Hematopoietic multipotent progenitor cell (in vitro differentiated cells): ENCODE measurements around the gene PARD6A. TPM values are rescaled to one million over a fixed set of nuclear protein-coding genes. Genes with fewer than 3 reads are reported as not detected.

Experiments
- DNase-seq, 3 donors: peaks; one replicate each; pipeline ENCODE4 v3.0.0-alpha.2; 2011 to 2015; ENCODE audit warnings: low read depth in 2 of 3, low spot score in 2 of 3
- total RNA-seq: library from RNA; depleted of rRNA; stranded (reverse); fragments of >200 nt; gene quantifications from one replicate; pipeline ENCODE4 v1.2.3, GENCODE V29; 2012

Gene PARD6A, protein sequence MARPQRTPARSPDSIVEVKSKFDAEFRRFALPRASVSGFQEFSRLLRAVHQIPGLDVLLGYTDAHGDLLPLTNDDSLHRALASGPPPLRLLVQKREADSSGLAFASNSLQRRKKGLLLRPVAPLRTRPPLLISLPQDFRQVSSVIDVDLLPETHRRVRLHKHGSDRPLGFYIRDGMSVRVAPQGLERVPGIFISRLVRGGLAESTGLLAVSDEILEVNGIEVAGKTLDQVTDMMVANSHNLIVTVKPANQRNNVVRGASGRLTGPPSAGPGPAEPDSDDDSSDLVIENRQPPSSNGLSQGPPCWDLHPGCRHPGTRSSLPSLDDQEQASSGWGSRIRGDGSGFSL
- total RNA-seq: 10.0 TPM

DNA sequence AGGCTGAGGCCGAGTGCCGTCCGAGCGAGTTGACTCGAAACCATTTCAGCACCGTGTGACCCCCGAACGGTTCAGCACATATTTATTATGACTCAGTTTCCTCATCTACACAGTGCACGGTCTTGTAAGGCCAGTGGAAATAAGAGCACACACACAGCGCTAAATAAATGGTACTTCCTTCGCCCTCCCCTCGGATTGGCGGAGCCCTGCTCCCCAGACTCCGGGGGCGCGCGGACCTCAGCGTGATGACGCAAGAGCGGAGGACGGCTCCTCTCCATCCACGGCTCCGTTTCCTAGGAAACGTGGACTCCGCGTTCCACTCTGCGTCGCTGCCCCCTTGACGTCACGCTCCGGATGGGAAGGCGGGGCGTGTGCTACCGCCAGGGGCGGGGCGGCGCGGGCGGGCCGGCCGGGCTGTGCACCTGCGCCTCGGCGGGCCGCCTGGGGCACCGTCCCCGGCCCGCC lies at the start of gene PARD6A:
Gene PARD6A (plus strand): TSS at position 397 of the 465 bp plus-strand sequence. CDS start 79 bp downstream, outside the sequence.
- peak; percentile 88 to 98 (median 97) for DNase-seq

DNA sequence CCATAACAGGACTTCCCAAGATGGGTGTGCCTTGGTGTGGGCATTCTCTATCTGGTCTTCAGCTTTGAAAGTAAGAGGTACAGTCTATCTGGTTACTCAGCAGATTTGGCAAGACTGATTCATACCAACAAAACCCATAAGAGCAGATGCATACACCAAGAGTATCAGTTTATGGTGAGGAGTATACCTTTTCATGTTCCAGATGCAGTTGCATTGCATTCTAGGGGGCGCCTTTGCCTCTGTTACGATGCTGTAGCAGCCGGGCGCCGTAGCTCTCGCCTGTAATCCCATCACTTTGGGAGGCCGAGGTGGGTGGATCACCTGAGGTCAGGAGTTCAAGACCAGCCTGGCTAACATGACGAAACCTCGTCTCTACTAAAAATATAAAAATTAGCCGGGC lies 47.0 kb upstream of the PARD6A start:
- peak in 1 of 3 donors; percentile 9 for DNase-seq

DNA sequence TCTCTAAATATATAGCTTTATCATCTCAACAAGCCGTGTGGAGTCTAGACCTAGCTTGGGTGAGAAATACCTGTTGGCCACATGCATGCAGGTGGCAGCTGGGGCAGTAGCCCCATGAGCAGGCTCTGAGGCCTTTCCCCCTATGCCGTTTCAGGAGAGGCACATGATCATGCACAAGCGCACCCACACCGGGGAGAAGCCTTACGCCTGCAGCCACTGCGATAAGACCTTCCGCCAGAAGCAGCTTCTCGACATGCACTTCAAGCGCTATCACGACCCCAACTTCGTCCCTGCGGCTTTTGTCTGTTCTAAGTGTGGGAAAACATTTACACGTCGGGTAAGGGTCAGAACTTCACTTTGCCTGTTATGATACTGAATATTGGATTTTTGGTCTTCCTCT lies 32.5 kb upstream of the PARD6A start:
- no peak for DNase-seq

DNA sequence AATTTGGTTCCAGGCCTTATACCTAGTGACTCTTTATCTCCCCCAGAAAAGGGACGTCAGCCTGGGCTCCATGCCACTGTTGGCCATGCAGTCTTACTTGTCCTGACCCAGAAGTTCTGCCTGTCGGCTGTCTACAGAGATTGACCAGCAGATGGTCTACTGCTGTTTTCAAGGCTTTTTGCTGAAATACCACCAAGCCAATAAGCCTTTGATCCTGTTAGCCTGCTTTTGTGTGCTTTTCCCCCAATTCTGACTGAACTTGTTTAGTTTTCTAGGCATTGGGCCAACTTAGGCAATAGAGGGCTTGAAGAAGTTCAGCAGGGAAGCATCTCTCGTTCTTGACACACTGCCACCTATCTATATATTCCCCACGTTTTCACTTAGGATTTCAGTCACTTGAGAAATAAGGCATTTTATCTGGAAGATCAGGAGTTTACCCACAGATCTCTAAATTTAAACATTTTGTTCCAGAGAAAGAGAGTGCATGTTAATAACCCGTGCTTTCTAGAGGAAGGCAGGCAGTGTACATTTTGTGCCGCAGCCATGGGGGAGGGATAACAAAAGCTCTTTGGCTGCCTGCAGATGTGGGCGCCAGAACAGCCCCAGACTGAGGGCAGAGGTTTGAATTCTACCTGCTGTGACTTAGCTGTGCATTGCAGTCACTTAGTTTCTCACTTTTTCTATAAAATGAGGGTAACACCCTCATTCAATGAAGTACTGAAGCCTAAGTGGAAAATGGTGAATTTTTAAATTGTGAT lies 28.2 kb upstream of the PARD6A start:
- DNase-seq: no peak

DNA sequence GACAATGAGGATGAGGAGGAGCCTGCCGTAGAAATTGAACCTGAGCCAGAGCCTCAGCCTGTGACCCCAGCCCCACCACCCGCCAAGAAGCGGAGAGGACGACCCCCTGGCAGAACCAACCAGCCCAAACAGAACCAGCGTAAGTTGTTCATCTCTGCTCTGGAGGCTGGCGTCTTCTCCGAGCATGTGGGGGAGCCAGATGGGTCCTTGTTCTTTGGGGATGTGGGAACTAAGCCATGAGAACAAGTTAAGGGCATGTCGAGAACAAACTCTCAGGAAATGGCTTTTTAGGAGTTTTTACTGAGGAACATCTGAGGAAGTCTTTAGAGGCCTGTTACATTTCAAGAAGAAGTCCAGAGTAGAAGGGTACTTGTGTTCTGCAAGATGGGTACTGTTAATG lies 24.0 kb upstream of the PARD6A start:
- no peak for DNase-seq

DNA sequence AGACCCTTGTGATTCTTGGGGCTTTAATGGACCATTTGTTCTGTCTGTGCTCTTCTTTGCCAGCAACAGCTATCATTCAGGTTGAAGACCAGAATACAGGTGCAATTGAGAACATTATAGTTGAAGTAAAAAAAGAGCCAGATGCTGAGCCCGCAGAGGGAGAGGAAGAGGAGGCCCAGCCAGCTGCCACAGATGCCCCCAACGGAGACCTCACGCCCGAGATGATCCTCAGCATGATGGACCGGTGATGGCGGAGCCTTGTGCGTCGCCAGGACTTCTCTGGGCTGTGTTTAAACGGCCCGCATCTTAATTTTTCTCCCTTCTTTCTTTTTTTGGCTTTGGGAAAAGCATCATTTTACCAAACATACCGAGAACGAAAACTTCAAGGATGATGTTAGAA lies 23.1 kb upstream of the PARD6A start:
- no peak for DNase-seq

DNA sequence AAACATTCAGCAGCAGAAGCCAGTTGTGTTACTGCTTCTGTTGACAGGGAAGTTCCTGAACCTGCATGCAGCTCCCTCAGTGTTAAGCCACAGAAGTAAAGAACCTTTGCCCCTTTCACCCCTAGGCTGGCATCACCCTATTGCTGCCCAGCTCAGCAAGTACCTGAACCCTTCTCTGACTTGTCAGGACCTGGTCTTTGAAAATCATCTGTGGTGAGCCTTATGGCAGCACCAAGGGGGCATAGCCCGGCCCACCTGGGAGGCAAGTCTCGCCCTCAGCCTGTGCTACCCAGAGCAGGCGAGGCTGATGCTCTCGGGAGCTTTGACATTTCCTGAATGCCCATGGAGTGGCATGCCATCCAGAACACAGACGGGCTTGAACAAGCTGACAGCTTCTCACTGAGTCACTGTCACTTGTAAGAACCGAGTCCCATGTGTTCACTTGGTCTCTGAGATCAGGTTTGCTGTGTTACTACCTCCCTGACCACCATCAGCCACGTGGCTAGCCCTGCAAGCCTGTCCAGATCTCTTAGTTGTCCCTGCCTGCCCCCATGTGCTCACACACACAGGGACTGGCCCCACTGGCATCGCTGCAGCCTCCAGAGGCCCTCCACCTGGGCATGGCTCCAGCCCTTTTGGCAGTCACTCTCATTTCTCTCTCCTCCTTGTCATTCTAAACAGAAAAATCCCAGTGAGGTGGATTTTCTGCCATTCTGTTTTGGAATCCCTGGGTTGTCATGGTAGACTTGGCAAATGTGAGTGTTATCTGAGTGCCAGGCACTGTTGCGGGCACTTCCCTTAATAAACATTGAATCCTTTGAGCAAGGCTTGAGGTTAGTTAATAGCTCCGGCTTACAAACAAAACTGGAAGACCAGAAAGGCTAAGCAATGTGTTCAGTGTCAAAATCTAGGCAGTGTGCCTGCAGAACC lies 18.7 kb upstream of the PARD6A start:
- DNase-seq: no peak

DNA sequence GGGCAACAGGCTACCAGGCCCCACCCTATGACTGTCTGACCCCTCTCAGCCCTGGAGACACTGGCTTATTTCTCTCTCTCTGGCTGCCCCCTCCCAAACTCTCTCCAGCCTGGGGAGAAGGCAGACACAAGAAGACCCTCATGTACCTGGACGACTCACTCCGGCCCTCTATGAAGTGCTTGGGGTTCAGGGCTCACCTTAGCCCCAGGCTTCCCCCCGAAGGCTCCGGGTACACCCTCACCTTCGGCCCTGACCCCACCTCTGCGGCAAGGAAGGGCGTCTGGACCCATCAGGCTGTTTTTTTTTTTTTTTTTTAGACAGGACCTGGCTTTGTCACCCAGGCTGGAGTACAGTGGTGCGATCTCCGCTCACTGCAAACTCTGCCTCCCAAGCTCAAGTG lies 16.7 kb upstream of the PARD6A start:
- no peak for DNase-seq

DNA sequence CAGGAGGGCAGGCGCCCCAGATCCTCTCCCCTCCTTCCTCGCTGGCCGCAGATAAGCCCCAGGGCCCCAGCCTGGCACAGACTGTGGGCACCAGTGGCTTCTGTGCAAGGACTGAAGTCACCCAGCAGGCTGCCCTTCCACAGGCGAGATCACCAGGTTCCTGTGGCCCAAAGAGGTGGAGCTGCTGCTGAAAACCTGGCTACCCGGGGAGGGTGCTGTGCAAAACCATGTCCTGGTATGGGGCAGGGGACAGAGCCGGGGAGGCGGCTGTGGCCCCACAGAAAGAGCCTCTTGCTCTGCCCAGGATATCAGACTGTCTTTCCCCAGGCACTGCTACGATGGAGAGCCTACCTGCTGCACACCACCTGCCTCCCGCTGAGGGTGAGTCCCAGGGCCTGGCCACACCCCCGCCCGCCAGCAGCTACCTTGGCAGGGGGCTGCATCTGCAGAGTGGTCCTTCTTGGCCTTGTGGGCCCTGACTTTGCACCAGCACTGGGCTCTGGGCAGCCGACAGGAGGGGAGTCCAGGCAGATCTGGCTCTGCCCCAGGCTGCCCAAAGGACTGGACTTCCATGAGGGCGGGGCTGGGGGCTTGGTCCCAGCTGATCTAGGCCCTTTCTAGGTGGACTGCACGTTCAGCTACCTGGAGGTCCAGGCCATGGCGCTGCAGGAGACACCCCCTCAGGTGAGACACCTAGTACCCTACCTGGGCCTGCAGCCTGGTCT lies 15.2 kb upstream of the PARD6A start:
- DNase-seq: peak in 1 of 3 donors; percentile 34

DNA sequence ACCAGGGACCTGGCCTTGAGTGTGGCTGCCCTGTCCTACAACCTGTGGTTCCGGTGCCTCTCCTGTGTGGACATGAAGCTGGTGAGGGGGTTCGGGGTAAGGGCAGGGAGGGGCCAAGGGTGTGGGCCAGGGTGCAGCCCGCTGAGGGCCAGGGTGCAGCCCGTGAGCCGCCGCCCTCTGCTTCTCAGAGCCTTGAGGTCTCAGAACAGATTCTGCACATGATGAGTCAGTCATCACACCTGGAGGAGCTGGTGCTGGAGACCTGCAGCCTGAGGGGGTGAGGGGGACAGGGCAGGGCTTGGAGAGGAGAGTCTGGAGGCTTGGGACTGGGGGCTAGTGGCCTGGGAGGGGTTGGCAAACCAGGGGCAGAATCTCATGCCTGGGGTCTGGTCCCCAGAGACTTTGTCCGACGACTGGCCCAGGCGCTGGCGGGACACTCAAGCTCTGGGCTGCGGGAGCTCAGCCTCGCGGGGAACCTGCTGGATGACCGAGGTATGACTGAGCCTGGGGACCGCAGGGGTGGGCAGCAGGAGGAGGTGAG lies 13.6 kb upstream of the PARD6A start:
- no peak for DNase-seq

DNA sequence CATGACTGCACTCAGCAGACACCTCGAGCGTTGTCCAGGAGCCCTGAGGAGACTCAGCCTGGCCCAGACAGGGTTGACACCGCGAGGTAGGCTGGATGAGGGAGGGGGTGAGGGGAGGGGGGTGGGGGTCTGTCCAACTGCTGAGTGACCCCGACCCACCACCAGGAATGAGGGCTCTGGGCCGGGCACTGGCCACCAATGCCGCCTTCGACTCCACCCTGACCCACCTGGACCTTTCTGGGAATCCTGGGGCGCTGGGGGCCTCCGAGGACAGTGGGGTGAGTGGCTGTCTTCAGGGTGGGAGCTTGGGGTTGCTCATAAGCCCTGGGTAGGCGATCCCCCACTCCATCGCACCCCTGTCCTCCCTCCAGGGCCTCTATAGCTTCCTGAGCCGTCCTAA lies 13.1 kb upstream of the PARD6A start:
- no peak for DNase-seq

DNA sequence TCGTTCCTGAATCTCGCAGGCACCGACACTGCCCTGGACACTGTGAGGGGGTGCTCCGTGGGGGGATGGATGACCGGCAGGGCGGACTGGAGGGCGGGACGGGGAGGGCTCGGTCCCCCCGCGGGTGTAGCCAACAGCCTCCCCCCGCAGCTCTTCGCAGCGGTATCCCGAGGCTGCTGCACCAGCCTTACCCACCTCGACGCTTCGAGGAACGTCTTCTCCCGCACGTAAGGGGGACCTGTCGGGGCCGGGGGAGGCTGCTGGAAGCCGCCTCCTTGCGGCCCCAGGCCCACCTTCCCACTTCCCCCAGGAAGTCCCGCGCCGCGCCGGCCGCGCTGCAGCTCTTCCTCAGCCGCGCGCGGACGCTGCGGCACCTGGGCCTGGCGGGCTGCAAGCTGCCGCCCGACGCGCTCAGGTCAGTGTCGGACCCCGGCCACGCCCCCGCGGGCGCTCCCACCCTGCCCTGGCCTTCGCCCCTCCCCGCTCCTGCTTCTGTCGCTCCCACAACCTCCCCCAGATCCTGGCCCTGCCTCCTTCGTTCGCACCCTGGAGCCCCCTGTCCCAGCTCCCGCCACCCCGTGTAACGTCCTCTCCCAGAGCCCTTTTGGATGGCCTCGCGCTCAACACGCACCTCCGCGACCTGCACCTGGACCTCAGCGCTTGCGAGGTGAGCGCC lies 12.5 kb upstream of the PARD6A start:
- DNase-seq: no peak

DNA sequence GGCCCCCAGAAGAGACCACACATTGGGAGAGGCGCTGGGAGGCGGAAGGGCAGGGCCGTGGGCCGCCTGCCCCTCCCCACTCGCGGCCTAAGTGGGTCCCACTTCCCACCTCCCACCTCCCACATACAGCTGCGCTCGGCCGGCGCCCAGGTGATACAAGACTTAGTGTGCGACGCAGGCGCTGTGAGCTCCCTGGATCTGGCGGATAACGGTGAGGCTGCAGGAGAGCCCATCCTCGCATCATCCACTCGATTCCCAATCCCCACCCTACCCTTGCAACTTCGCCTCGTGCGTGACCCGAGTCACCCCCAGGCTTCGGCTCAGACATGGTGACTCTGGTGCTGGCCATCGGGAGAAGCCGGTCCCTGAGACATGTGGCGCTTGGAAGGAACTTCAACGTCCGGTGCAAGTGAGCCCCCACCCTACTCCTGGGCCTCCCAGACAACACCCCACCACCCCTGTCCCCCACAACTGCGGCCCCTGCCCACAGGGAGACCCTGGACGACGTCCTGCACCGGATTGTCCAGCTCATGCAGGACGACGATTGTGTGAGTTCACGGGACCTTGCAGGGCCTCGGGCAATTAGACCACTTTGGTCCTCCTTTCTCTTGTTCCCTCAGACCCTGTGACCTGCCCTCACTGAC lies 11.9 kb upstream of the PARD6A start:
- no peak for DNase-seq

DNA sequence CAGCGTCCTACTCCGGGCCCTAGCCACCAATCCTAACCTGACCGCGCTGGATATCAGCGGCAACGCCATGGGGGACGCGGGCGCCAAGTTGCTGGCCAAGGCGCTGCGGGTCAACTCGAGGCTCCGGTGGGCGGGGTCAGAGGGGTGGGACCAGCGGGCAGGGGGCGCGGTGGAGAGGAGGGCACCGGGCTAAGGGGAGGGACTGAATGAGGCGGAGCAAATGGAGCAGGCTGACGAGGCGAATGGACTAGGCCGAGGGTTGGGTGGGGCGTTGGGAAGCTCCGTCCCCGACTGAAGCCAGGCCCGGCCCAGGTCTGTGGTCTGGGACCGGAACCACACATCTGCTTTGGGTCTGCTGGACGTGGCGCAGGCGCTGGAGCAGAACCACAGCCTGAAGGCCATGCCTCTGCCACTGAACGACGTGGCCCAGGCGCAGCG lies 11.2 kb upstream of the PARD6A start:
- DNase-seq: no peak

DNA sequence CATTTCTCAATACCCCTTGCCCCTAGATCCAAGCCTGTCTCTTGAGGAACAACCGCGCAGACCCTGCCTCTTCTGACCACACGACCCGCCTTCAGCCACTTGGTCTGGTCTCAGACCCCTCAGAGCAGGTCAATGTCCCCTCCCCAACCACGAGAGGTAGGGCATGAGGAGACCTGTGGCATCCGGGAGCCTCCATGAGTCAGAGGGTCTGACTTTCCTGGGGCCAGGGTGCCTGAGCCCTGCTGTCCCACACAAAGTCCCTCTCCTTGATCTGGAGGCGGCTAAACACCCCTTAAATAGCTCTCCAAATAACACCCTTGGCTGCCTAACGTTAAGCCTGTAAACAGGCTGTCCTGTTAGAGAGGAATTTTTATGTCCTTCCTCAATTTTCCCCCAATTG lies 10.7 kb upstream of the PARD6A start:
- DNase-seq: no peak

DNA sequence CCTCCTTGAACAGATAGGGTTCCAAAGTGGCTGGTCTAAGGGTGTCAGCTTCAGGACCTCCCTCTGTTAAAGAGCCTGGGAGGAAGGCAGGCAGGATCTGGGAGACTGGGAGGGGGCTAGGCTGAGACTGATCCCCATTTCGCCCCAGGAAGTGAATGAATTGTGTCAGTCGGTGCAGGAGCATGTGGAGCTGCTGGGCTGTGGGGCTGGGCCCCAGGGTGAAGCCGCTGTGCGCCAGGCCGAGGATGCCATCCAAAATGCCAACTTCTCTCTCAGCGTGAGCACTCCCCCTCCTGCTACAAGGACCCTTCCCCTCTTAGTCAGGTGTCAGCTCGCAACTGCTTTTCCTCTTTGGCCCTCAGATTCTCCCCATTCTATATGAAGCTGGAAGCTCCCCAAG lies 9.7 kb upstream of the PARD6A start:
- DNase-seq: no peak

DNA sequence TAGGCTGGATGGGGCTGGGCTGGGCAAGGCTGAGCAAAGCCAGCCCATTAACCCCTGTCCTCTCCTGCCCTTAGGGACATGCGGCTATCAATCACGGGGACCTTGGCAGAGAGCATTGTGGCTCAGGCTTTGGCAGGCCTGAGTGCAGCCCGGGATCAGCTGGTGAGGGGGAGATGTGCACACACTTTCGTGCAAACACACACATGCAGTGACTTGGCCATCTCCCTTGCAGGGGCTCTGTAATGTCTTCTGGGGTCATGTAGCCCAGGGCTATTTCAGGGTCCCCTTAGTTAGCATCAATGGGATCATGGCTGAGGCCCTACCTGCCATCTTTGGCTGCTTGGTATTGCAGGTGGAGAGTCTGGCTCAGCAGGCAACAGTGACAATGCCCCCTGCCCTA lies 8.9 kb upstream of the PARD6A start:
- no peak for DNase-seq

DNA sequence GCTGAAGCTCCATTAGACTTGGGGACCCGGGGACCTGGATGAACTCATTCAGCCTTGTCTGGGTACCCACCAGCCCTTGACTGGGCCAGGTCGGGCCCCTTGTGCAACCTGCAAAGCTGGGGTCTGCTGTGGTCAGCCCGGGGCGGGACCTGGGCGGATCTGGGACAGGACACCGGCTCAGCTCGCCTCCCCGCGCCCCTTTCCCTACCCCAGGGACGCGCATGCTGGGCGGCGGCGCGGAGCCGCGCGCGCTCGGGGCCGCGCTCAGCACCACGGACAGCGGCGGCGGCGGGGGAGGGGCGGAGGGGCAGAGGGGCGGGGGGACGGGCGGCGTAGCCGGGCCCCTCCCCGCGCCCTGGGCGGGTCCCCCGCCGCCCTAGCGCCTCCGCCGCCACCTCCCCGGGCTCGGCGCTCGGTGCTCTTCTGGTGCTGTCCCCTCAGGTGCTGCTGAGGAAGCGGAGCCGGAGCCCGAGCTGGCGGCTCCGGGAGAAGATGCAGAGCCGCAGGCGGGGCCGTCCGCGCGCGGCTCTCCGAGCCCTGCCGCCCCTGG lies 8.1 kb upstream of the PARD6A start:
- DNase-seq: no peak
